Coronary artery (tissue), 2 donors: Measurements from ENCODE around the gene ASB13.

Experiments
- DNase-seq: peaks from one replicate; pipeline ENCODE4 v3.0.0-alpha.2; 2017; ENCODE audit warnings: low spot score
- H3K27ac ChIP-seq, 2 donors: fragments of 200-600 bp; sonication (generic); one replicate each; pipeline ENCODE4 v1.5.1; 2016 to 2019
- H3K4me3 ChIP-seq: fragments of 200-600 bp; sonication (generic); 2 replicates; pipeline ENCODE4 v1.5.1; 2016; ENCODE audit warnings: mild to moderate bottlenecking, moderate library complexity
- CTCF ChIP-seq: fragments of 200-600 bp; sonication (generic); IDR thresholded peaks from one replicate; pipeline ENCODE4 v1.5.1; 2019; ENCODE audit warnings: antibody characterized with exemption

The ASB13 gene

GRCh38 chr10:5684318-5684970, 18.0 kb upstream of the ASB13 start, which contains the start of gene TASOR2:
Gene TASOR2 (plus strand): TSS chr10:5684838. CDS start chr10:5720643, 35,805 bp downstream.
- Histone ChIP-seq H3K27ac (peak within 1 kb of the TSS; percentile 85 to 94), H3K4me3 (peak within 1 kb of the TSS; percentile 99)
- DNase-seq: peak; percentile 98
- no peak for TF ChIP-seq CTCF

- no peak for TF ChIP-seq CTCF
- Histone ChIP-seq H3K27ac (no peak overlapping the region), H3K4me3 (no peak overlapping the region)
- DNase-seq: no peak
Measured at GRCh38 chr10:5683065-5683464, 16.7 kb upstream of the ASB13 start.

GRCh38 chr10:5681930-5682329, 15.5 kb upstream of the ASB13 start:
- no peak overlapping the region for H3K4me3 ChIP-seq
- H3K27ac ChIP-seq: no peak overlapping the region
- no peak for TF ChIP-seq CTCF
- DNase-seq: no peak

GRCh38 chr10:5679606-5680005, 13.2 kb upstream of the ASB13 start:
- H3K4me3 ChIP-seq: no peak overlapping the region
- no peak for TF ChIP-seq CTCF
- DNase-seq: no peak

GRCh38 chr10:5679037-5679435, 12.6 kb upstream of the ASB13 start:
- H3K27ac ChIP-seq: no peak overlapping the region
- TF ChIP-seq CTCF: no peak
- DNase-seq: no peak
- no peak overlapping the region for H3K4me3 ChIP-seq

More at GRCh38 chr10:5679606-5680005, 13.2 kb upstream of the ASB13 start:
- H3K27ac ChIP-seq: no peak overlapping the region

- Histone ChIP-seq H3K4me3 (no peak overlapping the region), H3K27ac (no peak overlapping the region)
- no peak for TF ChIP-seq CTCF
- DNase-seq: no peak
Measured at GRCh38 chr10:5678397-5679036, 12.1 kb upstream of the ASB13 start.
